Erythroblast (primary cell): Measurements from ENCODE around the gene SIL1.

Experiments
- GATA1 ChIP-seq: IDR thresholded peaks from 2 replicates; pipeline ENCODE4 v1.6.1; 2011; ENCODE audit warnings: low read depth, mild to moderate bottlenecking, control low read depth, low read length, moderate library complexity
- POLR2A ChIP-seq: IDR thresholded peaks from 2 replicates; pipeline ENCODE4 v1.6.1; 2011; ENCODE audit warnings: mild to moderate bottlenecking, low read length

GRCh38 chr5:138965626-138966025 is 232.5 kb downstream of the SIL1 start:
- TF ChIP-seq POLR2A (no peak), GATA1 (no peak)
